Ovary (tissue), 3 donors: ENCODE measurements around the gene TAOK2.

ENCODE experiments used
- CTCF ChIP-seq, 3 donors: fragments of 450-650 bp in 2 of 3; fragments of 200-600 bp in 1 of 3; IDR thresholded peaks; one replicate each; pipeline versions ENCODE4 v1.5.1 to v1.8.0; 2016 to 2022; ENCODE audit warnings: antibody characterized with exemption in 3 of 3, mild to moderate bottlenecking in 1 of 3
- EP300 ChIP-seq: sonication (generic); formaldehyde crosslinking; IDR thresholded peaks from one replicate; pipeline ENCODE4 v1.6.1; 2017; ENCODE audit warnings: antibody characterized with exemption
- donor health status: DM: no; HTN: no; CAD: no.

GRCh38 chr16:29983420-29984136 is 9.9 kb downstream of the TAOK2 start:
- TF ChIP-seq CTCF (IDR thresholded peaks at IDR 0.05) (no peak), EP300 (no peak)
